HEK293 (cell line): Measurements from ENCODE around the gene ITPRID2.

Experiments used
- CTCF ChIP-seq: fragments of 450-650 bp; formaldehyde crosslinking; IDR thresholded peaks from 2 replicates; pipeline ENCODE4 v1.5.1; 2016; ENCODE audit warnings: missing biosample characterization, missing genetic modification characterization
- OVOL3 ChIP-seq: fragments of 450-650 bp; formaldehyde crosslinking; IDR thresholded peaks from 2 replicates; pipeline ENCODE4 v1.5.1; 2016; ENCODE audit warnings: missing biosample characterization, missing genetic modification characterization
- TCF7L2 ChIP-seq: IDR thresholded peaks from 2 replicates; pipeline ENCODE4 v1.6.1; 2011; ENCODE audit warnings: low read depth, mild to moderate bottlenecking, inconsistent platforms, low read length, moderate library complexity, borderline replicate concordance
- ZNF121 ChIP-seq: fragments of 450-650 bp; formaldehyde crosslinking; IDR thresholded peaks from 2 replicates; pipeline ENCODE4 v1.5.1; 2016; ENCODE audit warnings: missing biosample characterization, missing genetic modification characterization
- ZNF155 ChIP-seq: fragments of 450-650 bp; formaldehyde crosslinking; IDR thresholded peaks from 2 replicates; pipeline ENCODE4 v1.5.1; 2016; ENCODE audit warnings: missing biosample characterization, missing genetic modification characterization
- ZNF223 ChIP-seq: fragments of 450-650 bp; formaldehyde crosslinking; IDR thresholded peaks from 2 replicates; pipeline ENCODE4 v1.5.1; 2016; ENCODE audit warnings: missing biosample characterization, missing genetic modification characterization
- ZNF391 ChIP-seq: fragments of 450-650 bp; formaldehyde crosslinking; IDR thresholded peaks from 2 replicates; pipeline ENCODE4 v1.5.1; 2016; ENCODE audit warnings: low read depth, missing biosample characterization, missing genetic modification characterization, borderline replicate concordance
- ZNF777 ChIP-seq: fragments of 450-650 bp; formaldehyde crosslinking; IDR thresholded peaks from 2 replicates; pipeline ENCODE4 v1.5.1; 2017; ENCODE audit warnings: missing biosample characterization, missing genetic modification characterization, borderline replicate concordance
- ZNF791 ChIP-seq: fragments of 450-650 bp; formaldehyde crosslinking; IDR thresholded peaks from 2 replicates; pipeline ENCODE4 v1.5.1; 2016; ENCODE audit warnings: missing biosample characterization, missing genetic modification characterization

GRCh38 chr2:181900007-181900651 is 8.6 kb downstream of the ITPRID2 start:
- TF ChIP-seq CTCF (tag by site-specific recombination) (no peak), ZNF777 (tag by site-specific recombination) (no peak), TCF7L2 (peak; percentile 47; the same call in 1 of the 2 replicates), ZNF121 (no peak), ZNF391 (tag by site-specific recombination) (no peak), ZNF223 (tag by site-specific recombination) (no peak), ZNF155 (tag by site-specific recombination) (no peak), ZNF791 (tag by site-specific recombination) (no peak), OVOL3 (tag by site-specific recombination) (no peak)
